GM19025 (cell line): ENCODE measurements around the gene SDE2.
"Not testable (repeated sequence)": the region's sequence is repeated elsewhere in the genome, so short reads cannot be mapped to it uniquely, and the experiment has no call there.

Experiments
- ATAC-seq: cut with Tn5 transposase; IDR thresholded peaks from one replicate; pipeline ENCODE4 v1.9.1; 2021; ENCODE audit warnings: mild to moderate bottlenecking, low read depth, moderate library complexity; ENCODE audit not compliant: unreplicated experiment

Gene SDE2

DNA sequence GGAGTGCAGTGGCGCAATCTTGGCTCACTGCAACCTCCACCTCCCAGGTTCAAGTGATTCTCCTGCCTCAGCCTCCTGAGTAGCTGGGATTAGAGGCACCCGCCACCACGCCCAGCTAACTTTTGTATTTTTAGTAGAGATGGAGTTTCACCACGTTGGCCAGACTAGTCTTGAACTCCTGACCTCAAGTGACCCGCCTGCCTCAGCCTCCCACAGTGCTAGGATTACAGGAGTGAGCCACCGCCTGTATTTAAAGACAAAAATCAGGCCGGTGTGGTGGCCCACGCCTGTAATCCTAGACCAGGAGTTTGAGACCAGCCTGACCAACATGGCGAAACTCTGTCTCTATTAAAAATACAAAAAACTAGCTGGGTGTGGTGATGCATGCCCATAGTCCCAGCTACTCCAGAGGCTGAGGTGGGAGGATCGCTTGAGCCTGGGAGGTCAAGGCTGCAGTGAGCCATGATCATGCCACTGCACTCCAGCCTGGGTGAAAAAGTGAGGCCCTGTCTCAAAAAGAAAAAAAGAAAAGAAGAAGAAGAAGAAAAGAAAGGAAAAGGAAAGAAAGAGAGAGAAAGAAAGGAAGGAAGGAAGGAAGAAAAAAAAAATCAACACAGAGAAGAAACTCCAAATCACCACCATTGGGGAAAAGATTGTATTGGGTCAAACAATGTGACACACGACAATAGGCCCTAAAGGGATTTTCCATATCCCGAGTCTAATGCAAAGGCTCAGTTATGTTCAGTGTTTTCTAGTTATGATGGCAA, 8.2 kb upstream of the SDE2 start:
- not testable (repeated sequence) for ATAC-seq

DNA sequence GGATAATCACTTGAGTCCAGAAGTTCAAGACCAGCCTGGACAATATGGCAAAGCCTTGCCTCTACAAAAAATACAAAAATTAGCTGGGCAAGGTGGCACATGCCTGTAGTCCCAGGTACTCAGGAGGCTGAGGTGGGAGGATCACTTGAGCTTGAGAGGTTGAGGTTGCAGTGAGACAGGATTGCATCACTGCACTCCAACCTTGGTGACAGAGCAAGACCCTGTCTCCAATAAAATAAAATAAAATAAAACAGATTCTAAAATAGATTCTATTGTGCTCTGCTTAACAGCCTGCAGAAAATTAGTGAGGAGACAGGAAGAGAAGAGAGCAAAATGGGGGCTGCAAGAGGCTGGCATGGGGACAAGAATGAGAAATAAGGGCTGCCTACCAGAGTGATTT, 7.5 kb upstream of the SDE2 start:
- ATAC-seq, result no peak

DNA sequence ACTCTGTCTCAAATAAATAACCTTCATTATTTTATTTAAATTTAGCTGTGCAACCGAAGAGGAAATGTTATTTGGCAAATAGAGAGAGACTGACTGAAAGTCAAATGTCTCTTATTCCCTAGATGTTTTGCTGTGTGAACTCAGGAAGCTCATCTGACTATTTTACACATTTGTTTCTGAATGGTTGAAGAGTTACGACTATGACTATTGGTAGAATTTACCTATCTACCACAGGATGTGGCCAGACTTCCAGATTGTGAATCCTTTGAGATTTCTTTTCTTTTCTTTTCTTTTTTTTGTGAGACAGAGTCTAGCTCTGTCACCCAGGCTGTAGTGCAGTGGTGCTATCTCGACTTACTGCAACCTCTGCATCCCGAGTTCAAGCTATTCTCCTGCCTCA, 5.3 kb upstream of the SDE2 start:
- ATAC-seq, result no peak

DNA sequence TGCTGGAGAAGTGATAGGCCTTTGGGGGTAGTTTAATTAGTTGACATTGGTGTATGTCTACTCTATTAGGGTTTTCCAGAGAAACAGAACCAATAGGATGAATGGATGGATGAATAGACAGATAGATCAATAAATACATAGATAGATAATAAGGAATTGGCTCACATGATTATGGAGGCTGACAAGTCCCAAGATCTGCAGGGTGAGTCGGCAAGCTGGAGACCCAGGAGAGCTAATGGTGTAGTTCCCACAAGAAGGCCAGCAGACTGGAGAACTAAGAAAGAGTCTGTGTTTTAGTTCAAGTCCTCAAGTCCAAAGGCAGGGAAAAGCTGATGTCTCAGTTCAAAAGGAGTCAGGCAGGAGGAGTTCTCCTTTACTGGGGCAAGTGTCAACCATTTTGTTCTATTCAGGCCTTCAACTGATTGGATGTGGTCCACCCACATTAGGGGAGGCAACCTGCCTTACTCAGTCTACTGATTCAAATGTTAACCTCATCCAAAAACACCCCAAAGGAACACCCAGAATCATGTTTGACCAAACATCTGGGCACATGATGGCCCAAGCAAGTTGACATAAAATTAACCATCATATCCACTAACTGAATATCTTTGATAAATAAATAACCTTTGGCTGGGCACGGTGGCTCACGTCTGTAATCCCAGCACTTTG, 4.5 kb upstream of the SDE2 start:
- ATAC-seq, result no peak

DNA sequence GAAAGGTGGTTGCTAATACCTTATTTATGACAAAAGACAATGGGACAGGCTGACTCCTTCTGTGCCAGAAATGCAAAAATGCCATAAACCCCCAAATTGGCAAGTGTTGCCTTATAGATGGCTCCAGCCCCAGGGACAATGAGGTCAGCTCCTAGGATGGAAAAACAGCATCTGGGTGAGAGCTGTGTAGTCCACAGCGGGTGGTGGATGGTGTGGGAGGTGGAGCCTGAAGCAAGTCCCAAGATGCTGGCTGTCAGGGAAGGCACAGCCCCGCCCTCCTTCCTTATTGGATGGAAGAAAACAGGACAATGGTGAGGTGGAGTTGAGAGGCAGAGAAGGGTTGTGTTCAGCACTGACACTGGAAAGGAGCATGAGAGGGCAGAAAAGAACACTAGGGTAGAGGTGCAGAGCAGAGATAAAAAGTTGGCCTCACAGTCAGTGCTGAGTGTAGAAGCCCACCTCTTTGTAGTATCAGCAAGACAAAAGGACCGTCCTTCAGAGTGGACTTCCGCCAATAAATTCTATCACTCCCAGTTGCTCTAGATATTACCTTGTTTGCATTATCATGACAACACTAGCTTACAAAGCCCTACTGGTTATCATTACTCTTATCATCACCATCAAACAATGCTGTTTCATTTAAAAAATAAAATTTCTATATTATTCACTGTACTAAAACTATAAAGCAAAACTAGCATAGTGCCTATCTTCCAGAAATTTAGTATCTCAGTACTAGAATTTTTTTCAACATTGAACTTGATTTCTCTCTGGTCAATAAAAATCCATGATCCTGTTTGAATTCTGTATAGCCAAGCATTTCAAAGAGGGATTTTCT, 3.7 kb upstream of the SDE2 start:
- no peak for ATAC-seq

DNA sequence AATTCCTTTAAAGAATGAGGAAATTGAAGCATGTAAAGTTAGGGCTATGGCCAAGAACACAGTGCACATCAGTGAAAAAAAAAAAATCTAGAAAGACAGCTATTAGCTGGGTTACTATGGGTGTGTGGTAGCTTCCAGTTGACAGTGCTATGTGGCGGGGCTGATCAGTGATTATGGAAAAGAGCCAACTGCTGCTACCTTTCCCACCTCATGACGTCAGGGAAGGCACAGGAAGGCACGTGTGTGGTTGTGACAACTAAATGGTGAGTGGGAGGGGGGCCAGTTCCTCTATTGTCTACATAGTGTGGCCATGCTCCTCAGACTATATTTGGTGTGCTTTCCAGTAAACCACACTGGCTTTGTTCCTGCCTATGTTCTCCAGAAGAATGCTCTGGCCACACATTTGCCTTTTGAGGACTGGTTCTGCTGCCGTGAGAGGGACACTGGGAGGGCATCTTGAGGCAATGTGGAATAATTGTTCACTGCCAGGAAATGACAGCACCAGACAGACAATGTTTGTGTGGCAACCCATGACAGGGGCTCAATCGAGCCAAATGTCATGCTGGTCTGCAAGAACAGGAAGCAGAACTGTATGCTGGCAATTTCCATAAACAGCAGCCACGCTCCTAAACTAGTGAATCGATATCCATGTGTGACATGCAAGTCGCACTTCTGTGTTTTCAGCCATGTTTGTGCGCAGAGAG, 3.0 kb upstream of the SDE2 start:
- ATAC-seq, result no peak

DNA sequence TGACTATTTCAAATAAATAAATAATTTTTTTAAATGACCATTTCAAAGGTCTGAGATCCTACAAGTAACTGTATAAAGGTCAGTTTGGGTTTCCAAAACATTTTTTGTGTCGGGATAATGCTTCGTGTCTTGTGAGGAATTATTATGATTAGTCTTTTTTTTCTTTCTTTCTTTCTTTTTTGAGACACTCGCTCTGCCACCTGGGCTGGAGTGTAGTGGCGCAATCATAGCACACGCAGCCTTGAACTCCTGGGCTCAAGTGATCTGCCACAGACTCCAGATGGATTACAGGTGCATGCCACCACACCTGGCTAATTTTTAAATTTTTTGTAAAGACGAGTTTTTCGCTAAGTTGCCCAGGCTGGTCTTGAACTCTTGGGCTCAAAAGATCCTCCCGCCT, 1.9 kb upstream of the SDE2 start:
- ATAC-seq, result no peak

DNA sequence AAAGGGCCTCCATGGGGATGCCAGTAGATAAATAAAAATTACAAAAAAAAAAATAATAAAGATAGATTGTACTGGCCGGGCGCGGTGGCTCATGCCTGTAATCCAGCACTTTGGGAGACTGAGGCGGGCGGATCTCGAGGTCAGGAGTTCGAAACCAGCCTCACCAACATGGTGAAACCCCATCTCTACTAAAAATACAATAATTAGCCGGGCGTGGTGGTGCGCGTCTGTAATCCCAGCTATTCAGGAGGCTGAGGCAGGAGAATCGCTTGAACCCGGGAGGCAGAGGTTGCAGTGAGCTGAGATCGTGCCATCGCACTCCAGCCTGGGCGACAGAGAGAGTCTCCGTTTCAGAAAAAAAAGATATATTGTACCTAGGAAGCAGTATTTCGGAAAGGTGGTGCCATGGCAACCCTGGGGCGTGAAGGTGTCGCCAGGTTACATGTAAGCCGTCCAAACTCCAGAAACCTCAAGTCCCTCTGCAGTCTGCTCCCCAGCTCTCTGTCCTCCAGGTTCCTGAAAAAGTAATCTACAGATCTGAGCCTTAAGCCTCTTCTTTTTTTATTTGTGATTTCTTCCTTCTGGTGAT, 1.4 kb upstream of the SDE2 start:
- ATAC-seq, result not testable (repeated sequence)

DNA sequence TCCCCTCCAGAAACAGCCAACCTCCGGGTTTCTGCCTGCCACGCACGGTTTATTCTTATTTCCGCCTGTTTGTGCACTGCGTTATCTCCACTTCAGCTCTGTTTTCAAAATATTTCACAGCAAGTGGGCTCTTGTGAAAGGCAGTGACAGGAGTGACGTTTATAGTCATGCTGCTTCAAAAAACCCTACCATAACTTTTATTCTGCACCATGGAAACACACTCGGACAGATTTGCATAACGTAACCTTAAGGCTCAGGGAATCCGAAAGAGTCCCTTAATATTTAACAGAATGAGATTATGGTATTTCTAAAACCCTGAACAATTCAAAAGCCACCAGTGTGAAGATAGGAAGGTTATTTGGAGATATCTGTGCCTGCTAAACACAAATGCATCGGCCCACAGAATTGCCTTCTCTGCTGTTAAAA, 782 bp upstream of the SDE2 start:
- peak; percentile 29 for ATAC-seq

DNA sequence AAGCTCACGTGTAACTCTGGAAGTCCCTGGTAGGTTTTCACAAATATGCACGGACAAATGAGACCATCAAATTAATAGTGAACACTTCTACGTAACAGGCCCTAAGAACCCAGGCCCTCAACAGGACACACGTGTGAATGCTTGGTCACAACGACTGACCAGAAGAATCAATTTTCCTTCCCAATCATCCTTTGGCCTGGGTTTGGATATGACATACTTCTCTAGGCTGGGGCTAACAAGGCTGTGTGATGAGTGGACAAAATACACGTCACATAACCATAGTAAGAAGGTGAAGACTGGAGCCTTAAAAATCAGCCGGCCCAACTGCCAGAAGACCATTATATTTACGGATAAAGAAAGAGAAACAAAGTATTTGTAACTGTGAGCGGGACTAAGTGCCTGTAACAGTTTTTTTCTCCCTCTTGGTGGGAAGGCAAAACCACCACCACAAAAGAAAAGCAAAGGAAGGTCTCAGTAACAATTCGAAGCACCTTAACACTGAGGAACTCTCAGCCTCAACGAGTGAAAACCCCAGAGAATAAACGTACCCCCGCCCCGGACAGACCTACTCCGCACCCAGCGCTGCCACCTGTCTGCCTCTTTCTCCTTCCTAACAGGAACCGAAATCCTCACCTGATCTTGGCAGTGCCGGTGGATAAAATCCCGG, 450 bp downstream of the SDE2 start:
- ATAC-seq, result peak; percentile 2

DNA sequence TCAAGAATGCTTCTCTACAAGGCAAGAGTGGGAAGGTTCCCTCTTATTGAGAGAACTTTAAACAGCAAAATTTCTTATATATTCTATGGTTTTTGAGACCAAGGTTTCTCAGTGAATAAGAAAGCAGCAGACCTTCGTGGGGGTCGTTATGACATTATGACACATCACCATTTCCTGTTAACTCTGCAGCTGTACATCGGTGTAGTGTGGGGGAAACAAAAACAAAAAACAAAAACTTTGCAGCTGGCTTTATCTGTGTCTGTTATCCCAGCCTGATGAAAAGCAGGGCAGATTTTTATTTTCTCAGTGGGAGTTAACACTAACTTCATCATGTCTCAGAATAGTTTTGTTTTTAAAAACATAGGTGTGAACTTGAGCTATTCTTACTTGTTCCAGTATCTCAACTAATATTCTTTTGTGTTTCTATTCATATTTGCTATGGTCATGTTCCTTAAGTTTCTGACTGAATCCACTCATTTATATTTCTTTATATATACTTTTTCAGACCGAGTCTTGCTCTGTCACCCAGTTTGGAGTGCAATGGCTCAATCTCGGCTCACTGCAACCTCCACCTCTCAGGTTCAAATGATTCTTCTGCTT, 2.1 kb downstream of the SDE2 start:
- ATAC-seq, result no peak

DNA sequence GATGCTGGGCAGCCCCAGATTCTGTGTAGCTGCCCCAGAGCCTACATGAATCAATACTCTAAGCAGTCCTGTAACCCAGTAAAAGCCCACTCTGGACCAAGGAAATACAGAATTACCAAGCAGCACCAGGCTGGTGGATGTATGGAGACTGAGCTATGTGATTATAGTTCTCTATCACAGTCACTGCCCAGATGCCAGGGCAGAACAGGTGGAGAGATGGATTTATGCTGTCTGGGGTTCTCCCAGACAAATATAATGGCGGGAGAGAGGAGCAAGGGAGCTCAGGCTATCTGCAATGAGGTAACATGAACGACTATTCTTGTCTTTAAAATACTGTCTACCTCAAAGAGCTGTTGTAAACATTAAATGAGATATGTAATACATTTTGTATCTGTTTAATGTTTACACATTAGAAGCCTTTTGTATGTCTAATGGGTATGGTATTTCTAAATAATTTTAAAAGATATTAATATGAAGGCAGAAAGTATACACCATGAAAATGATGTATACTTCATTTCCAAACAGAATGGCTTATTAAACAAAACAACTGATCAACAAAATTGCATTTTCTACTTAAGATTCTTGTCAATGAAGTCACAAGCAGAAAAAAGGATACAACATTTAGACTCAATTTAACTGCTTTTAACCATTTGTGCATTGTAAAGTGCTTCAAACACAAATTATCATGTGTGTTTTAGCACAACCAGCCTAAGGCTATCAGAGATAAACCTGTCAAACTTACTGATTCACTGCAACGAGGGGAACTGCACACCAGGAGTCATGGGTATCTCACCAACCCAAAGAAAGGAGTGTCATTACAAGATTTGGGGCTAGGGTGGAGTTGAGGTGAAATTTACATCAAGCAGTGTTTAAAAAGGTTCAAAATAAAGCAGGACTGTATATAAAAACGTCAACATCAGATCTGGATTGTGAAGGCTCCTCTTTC, 3.0 kb downstream of the SDE2 start:
- ATAC-seq, result no peak

DNA sequence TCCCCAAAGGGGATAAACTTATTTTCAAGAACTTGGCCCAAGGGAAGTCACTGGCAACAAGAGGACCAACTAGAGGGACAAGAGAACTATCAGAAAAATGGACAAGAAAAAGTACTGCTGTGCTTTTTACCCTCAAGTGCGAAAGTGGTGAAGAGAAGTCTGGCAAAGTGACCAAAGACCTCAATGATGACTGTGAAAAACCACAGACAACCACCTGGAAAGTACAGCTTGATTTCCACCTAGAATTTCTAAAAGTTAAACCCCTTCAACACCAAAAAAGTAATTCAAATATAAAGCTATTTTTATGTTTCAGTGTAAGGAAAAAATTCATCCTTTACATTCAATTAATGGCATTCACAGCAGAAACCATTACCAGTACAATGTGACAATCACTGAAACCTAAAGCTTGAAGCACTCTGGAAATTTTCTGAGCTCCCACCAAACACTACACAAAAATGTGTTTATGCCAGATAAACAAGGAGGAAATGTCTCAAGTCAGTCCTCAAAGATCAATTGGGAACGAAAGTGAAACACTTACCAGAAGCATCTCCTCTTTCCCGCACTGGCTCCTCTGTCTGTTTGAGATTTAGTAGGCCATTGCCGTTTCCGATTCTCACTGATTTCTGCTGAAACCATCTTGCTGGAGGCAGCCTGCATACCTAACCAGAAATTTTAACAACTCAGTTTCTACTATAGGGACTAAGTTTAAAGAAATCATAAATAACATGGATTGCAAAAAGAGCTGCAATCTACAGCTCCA, 8.3 kb downstream of the SDE2 start:
- no peak for ATAC-seq

DNA sequence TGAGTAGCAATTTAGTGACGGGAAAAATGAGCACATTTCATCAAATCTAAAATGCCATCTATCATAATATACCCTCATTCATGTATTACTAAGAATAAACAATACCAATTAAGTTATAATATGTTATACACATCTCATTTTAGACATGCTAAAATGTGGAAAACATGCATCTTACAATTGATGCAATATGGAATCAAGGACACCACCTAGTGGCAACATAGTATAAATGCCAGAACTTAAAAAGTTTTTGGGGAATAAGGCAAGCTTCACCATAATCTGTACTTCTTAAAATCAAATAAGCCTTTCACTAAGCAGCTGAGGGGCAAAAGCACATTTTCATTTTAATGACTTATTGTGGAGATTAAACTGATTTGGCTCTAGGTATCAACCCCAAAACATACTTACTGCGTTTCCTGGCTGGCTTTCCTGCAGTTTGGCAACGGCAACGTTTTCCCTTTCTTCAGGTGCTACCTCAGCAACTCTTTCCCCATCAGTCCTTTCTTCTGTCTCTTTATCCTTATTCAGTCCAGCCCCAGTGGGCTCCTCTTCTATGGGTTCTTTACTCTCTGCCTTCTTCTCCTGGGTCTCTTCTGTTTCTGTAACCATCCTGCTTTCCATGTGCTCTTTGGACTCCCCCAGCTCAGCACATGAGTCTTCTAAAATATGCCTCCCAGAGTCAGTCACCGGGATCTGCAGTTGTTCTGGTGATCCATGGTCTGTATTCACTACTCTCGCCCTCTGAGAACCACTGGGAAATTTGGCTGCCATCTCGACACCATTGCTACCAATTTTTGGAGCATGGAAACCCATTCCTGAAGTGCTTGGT, 11.4 kb downstream of the SDE2 start:
- no peak for ATAC-seq

DNA sequence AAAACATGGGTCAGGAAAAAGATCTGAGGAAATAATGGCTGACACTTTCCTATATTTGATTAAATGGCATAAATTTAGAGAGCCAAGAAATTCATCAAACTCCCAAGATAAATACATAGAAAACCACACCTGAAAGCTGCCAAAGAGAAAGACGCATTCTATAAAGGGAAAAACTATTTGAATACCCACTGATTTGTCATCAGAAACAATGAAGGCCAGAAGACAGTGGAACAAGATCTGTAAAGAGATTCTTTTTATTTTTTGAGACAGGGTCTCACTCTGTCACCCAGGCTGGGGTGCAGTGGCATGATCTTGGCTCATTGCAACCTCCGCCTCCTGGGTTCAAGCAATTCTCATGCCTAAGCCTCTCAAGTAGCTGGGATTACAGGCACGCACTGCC, 17.4 kb downstream of the SDE2 start:
- ATAC-seq, result no peak

DNA sequence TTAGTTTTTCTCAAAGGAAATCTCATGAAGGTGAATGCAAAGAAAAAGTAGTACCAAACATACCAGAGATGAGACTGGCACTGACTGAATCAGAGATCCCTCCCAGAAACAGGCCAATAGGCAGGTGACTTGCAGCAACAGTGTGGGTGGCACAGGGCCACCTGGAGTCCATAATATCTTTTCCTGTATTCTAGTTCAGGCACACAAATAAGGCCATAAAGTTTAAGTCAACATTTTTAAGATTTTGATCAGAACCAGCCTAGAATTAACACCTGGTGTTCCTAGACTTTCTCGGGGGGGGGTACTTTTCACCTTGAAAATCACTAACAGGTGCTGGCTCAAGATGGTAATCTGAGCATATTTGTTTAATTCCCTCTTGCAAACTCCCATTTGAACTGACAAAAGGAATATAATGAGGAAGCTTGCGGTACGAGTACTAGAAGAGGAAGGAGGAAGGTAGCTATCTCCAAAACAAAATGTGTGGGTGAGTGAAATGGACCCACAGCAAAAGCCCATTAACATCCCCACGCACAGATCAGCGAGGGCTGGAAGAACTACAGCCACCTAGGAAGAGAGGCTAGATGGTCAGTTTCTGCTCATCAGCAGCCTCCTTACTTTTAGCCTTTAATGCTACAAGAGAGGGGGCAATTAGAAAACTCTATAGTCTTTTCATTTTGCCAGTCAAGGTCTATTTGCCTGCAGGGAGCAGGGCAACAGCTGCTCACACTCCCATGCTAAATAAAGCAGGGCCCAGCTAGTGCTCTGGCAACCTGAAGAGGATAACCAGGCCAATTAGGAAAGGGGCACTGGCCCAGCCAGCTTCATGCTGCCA, 18.9 kb downstream of the SDE2 start:
- no peak for ATAC-seq
